GM18867 (cell line): ENCODE measurements around the gene PHOSPHO1.
A peak's percentile ranks its signal among the peaks of the same experiment; 100 is the strongest.
"Not testable (repeated sequence)": the region's sequence is repeated elsewhere in the genome, so short reads cannot be mapped to it uniquely, and the experiment has no call there.

Experiments used
- ATAC-seq: cut with Tn5 transposase; IDR thresholded peaks from one replicate; pipeline ENCODE4 v1.9.1; 2021; ENCODE audit warnings: mild to moderate bottlenecking, moderate library complexity; ENCODE audit not compliant: unreplicated experiment

The PHOSPHO1 gene

DNA sequence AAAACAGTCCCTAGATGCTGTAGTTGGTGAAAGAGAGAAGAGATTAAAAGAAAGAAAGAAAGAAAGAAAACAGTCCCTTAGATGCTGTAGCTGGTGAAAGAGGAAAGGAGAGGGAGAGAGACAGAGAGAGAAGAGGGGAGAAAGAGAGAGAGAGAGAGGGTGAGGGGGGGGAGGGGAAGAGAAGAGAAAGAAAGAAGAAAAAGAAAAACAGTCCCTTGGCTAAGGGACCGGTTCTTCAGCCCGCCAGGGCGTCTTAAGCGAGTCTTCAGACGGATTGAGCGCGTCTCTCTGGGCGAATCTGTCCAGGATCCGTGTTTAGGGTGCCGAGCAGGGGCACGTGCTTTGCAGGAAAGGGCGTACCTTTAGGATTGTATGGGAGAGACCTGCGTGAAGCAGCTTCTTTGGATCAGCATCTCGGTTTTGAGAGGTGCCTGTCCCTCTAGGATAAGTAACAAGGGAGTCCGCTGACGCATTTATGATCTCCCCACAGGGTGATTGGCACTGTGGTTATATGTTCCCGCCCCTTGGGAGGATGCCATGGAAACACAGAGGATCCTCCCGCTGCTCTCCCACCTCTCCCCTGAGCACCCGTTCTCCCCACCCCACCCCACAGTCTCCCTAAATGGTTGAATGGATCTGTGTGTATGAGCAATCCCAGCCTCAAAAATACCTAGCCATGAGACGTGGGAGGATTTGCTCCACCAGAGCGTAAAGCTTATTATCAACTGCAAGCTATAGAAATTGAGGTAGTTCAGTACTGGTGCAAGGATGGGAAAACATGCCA lies 36.9 kb downstream of the PHOSPHO1 start:
- ATAC-seq, result no peak

DNA sequence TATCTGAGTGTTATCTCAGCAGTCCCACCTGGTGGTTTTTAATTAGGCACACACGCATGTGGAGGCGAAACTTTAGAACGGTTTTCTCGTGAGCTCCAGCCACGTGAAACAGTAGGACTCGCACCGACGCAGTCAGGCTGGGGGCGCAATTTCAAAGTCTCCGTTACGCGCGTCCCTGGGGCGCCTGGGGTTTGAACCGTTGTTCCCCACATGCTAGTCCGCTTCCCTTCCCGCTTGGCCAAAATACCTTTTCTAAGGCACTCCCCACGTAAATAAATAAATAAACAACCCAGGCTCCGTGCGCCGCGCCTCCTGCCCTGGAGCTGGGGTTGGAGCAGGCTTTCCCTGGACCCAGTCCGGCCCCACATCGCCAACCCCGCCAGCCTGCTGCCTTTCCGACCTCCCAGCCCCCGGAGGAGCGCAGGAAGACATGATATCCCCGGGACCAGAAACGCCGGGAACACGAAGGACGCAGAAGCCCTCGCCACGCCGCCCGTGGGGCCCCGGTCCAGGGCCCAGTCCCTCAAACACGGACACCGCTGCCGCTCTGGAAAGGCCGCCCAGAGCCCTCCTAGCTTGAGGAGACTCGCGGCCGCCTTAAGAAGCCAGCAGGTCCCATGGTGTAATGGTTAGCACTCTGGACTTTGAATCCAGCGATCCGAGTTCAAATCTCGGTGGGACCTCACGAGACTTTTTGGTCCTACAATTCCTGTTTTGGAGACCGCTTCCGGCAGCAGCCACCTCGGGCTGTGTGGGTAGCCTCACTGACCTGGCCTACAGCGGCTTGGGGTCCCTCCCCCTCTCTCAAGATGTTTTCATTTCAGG lies 38.5 kb downstream of the PHOSPHO1 start:
- peak; percentile 24 for ATAC-seq

DNA sequence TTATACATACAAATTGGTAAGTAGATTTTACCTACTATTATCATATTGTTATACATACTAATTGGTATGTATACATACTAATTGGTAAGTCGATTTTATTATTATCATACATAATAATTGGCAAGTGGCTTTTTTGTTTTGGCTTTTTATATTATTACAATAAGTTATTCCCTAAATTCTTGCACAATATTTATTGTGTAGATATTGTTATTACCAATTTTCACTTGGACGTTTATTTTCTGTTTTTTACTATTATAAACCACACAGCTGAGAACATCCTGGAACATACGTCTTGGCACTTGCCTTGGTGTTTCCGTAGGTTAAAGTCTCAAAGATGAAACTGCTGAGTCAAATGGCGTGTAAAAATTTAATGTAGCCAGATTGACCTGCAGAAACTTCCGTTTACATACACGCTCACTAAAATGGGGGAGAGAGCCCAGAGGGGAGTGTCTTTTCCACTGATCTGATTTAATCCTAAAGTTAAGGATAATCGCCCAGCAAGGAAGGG lies 39.1 kb downstream of the PHOSPHO1 start:
- peak; percentile 3 for ATAC-seq

DNA sequence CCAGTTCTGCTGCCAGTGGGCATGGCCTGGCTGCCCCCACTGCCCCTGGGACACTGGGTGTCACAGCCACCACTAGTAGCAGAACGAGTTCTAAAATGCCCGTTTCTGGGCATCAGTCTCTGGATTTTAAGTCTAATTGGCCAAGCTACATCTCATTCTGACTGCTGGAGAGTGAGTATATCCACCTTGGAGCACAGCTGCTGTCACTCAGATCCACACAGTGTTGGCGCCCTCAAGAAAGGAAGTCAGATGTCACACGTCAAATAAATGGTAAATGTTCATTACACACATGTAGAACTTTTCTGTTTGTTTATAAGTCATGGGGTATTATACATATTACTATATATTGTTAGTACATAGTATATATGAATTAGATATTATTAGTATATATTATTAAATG lies 39.7 kb downstream of the PHOSPHO1 start:
- ATAC-seq, result no peak

DNA sequence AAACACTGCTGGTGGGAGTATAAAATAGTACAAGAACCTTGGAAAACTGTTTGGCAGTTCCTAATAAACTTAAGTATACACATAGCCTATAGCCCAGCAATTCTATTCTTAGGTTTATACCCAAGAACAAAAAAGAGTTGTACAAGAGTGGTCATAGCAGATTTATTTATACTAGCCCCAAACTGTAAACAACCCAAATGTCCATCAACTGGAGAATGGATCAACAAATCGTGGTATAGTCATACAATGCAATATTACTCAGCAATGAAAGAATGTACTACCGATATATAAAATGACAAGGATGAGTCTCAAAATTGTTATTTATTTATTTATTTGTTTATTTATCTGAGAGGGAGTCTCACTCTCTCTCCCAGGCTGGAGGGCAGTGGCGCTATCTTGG lies 43.3 kb downstream of the PHOSPHO1 start:
- ATAC-seq, result no peak

DNA sequence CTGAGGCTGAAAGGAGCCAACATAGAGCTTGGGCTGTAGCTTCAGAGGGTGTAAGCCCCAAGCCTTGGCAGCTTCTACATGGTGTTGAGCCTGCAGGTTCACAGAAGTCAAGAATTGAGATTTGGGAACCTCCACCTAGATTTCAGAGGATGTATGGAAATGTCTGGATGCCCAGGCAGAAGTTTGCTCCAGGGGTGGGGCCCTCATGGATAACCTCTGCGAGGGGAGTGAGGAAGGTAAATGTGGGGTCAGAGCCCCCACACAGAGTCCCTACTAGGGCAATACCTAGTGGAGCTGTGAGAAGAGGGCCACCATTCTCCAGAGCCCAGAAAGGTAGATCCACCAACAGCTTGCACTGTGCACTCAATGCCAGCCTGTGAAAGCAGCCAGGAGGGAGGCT lies 45.2 kb downstream of the PHOSPHO1 start:
- not testable (repeated sequence) for ATAC-seq

DNA sequence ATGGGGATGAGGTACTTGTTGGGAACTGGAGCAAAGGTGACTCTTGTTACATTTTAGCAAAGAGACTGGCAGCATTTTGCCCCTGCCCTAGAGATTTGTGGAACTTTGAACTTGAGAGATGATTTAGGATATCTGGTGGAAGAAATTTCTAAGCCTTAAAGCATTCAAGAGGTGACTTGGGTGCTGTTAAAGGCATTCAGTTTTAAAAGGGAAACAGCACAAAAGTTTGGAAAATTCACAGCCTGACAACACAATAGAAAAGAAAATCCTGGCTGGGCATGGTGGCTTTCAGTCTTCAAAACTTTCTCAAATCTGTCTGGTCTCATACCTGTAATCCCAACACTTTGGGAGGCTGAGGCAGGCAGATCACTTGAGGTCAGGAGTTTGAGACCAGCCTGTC lies 46.1 kb downstream of the PHOSPHO1 start:
- not testable (repeated sequence) for ATAC-seq

DNA sequence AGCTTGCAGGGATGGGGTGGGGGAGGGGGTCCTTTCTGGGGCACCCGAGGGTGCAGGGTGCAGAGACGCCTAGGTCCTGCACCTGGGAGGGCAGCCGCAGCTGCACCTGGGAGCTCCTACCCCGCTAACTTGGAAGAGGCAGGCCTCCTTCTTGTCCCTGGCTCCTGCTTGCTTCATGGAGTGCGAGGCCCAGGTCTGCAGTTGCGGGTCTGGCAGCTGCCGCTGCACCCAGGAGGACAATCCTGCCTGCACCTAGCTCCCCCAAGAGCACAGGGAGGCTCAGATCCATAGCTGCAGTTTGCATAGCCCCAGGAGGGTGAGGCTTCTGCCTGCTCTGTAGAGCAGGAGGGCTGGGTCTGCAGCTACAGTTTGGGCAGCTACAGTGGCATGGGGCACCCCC lies 46.8 kb downstream of the PHOSPHO1 start:
- no peak for ATAC-seq

DNA sequence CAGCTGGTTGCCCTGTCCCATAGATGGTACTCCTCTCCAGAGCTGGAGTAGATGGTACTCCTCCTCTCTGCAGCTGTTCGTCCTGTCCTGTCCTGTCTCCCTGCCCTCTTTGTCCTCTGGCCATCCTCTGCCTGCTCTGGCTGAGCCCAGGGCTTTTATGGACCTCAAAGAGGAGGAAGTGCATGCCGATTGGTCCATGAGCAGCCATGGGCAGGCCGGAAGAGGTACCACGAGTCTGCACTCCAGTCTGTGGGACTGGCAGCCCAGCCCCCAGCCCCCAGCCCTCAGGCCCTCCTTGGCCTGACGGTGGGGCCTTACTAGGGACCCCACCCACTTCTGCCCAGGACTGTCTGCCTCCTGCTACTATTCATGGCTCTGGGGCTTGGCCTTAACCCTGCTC lies 47.2 kb downstream of the PHOSPHO1 start:
- no peak for ATAC-seq

DNA sequence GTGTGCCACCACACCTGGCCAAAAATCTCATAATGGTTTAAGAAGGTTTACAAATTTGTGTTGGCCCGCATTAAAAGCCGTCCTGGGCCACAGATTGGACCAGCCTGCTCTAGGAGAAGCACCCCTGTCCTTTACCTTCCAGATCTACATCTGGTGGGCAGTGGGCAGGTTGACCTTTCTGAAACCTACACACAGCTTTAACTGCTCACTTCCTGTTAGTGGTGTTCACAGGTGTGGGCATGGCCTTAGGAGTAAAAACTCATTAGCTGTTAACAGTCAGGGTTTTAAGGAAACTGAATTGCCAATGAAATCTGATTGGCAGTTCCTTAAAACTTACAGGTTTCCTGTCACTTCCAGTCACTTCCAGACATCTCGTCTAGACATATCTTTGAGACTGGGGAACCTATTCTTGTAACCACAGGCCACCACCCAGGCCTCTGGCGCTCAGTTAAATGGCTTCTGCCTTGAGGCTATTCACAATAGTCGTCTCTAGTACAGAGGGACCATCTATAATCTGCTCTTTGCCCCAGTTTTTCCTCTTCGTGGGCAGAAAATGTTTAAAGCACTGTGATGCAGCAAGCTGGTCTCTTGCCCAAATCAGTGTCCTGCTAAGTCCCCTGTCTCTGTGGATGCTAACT lies 49.5 kb downstream of the PHOSPHO1 start:
- ATAC-seq, result no peak

DNA sequence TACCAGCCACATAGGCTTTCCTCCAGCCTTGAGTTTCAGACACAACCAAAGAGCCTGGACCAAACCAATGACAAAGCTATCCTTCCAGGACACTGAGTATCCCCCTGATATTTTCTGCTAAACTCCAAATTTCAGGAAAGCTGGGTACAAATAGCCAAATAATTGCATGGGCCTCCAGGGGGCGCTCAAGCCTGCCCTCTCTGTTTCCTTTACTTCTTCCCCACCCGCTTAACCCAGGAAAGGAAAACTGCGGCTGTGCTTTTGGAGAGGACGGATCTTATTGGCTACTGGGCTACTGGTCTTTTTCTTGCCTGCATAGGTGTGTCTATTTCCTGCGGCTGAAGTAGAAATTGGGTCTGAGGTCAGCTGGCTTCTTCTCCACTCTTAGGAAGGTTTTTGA lies 50.3 kb downstream of the PHOSPHO1 start:
- no peak for ATAC-seq

DNA sequence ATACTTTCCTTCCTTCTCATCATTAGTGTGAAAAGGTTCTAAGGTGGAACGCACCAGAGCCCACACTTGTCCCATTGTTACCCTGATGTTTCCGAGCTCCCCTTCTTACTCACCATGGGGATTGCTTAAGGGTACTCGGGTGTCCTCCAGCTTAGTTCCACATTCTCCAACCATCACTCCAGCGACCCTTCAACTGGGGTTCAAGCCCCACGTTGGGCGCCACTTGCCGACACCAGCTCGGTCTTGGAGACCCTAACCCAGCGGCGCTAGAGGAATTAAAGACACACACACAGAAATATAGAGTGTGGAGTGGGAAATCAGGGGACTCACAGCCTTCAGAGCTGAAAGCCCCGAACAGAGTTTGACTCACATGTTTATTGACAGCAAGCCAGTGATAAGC lies 54.6 kb downstream of the PHOSPHO1 start:
- ATAC-seq, result not testable (repeated sequence)
